Activated naive CD8-positive, alpha-beta T cell treated with anti-CD3 and anti-CD28 coated beads, Interleukin-2, amount 10 ng/mL, durations not matched to agents 7 days and 5 days (primary cell): Measurements from ENCODE around the gene DDX1. TPM values are rescaled to one million over a fixed set of nuclear protein-coding genes. Genes with fewer than 3 reads are reported as not detected.

Source experiments
- ATAC-seq: fragments of 150-1000 bp; cut with Tn5 transposase; one replicate; pipeline ENCODE4 v1.10.0; 2021; ENCODE audit warnings: low read depth, moderate library complexity
- POLR2A ChIA-PET: fragments of 350-600 bp; sonication (Branson Sonifier 250); formaldehyde crosslinking; loops from one replicate; lab custom pipeline; 2021; ENCODE audit warnings: antibody characterized with exemption; lab: Charles Lee
- DNase-seq: peaks from one replicate; pipeline ENCODE4 v3.0.0; 2021
- H3K27ac Mint-ChIP-seq: one replicate; pipeline ENCODE4 v1.8.0; 2022; ENCODE audit warnings: mild to moderate bottlenecking, mixed read lengths
- H3K27me3 Mint-ChIP-seq: one replicate; pipeline ENCODE4 v1.8.0; 2022; ENCODE audit warnings: mild to moderate bottlenecking, moderate library complexity, mixed read lengths
- H3K36me3 Mint-ChIP-seq: one replicate; pipeline ENCODE4 v1.8.0; 2021; ENCODE audit warnings: mild to moderate bottlenecking, mixed read lengths
- H3K4me1 Mint-ChIP-seq: one replicate; pipeline ENCODE4 v1.8.0; 2021; ENCODE audit warnings: mixed read lengths
- H3K4me3 Mint-ChIP-seq: one replicate; pipeline ENCODE4 v1.8.0; 2022; ENCODE audit warnings: mild to moderate bottlenecking, moderate library complexity, mixed read lengths
- H3K9me3 Mint-ChIP-seq: one replicate; pipeline ENCODE4 v1.8.0; 2021; ENCODE audit warnings: mixed read lengths
- total RNA-seq, 2 experiments: library from RNA; stranded (reverse); gene quantifications; one replicate each; pipeline ENCODE4 v1.2.3, GENCODE V29; 2021

The DDX1 gene
- total RNA-seq, 2 experiments from 2014 or later = 55.9 to 59.1 TPM

DNA sequence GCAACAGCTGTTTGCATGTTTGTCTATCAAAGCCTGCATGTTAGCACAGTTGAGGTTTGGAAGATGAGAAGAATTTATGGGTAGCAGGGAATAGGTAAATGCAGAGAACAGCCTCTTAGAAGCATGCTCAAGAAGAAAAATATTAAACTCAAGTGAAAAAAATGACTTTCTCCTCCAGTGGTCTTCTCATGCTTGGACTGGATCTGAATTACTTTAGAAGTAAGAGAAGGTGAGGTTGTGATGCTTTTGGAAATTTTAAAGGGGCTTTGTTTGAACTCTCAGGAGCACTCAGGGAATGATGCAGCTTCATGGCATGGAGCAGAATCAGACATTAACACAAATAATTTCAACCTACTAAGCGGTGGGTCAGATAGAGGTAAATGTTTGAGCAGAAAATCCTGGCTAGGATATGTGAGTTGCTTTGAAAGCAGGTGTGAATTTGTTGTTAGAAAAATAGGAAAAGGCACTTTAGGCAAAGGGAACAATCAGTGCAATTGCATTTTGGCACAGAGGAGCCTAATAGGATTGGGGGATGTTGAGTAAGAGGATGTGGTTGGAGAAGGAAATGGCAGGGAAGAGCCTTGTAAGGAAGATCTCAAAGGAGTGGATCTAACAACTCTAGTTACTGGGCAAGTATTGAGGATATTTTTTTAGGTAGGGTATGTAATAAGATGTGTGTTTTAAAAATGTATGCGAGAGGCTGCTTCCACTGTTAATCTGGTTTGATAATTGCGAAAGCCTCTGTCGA lies 76.3 kb downstream of the DDX1 start:
- H3K27me3 Mint-ChIP-seq = no peaks in the 10 kb centered on the region
- no peaks in the 10 kb centered on the region for H3K9me3 Mint-ChIP-seq
- no peaks in the 10 kb centered on the region for H3K36me3 Mint-ChIP-seq
- DNase-seq = no peak
- no peak overlapping the region for H3K4me3 Mint-ChIP-seq
- no peaks in the 10 kb centered on the region for H3K4me1 Mint-ChIP-seq
- POLR2A ChIA-PET = no interaction called here
- no peak overlapping the region for H3K27ac Mint-ChIP-seq
- no peak for ATAC-seq

DNA sequence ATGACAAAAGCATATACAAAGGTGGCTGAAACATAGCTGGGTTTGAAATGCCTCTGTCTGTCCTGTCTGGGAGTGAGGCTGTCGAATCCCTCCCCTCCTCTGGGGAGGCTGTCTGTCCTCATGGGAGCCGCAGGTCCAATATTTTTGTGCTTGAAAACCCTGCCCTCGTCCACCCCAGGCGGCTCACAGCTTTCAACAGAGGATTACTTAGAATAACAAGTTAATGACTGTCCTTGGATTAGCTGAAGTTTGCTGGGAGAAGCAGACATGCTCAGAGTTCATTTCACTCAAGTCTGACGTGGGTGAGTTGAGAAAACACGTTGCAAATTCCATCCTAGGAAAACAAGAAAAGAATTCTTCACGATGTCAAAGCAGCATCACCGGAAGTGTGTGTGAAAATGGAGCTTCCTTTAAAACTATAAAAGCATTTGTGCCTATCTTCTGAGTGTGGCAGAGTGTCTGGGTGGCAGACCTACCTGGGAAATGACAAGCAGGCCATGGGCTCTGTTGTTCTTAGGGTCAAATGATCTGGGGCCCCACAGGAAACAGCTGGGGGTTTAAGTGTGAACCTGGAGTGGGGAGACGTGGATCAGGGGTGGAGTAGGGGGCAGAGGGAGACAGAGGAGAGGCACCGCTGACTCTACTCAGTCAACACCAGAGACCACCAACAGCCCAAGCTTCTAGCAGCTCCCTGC lies 77.1 kb downstream of the DDX1 start:
- H3K27me3 Mint-ChIP-seq = no peaks in the 10 kb centered on the region
- H3K36me3 Mint-ChIP-seq = no peaks in the 10 kb centered on the region
- H3K9me3 Mint-ChIP-seq = no peaks in the 10 kb centered on the region
- no peak overlapping the region for H3K4me3 Mint-ChIP-seq
- no peak for ATAC-seq
- H3K4me1 Mint-ChIP-seq = no peaks in the 10 kb centered on the region
- no peak overlapping the region for H3K27ac Mint-ChIP-seq
- DNase-seq = no peak
- POLR2A ChIA-PET = no interaction called here

DNA sequence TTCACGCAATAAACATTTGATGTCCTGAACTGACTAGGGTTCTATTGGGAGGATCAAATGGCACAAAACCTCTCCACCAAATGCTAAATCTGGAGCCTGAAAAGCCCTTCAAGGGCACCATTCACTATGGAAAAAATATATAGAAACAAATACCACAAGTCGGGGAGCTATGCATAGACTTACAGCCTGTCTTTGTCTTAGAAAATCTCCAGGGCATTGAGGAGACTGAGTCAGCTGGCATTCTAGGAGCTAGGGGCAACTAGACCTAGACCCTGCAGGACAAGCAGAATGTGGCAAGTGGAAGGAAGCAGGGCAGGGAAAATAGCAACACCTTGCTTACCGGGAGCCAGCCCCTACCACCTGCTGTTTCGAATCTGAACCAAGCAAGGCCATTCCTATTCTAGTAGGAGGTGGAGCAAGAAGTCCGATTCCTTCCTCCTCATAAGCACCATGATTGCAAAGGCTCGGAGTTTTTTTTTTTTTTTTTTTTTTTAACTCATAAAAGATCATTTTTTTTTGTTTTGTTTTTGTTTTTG lies 77.8 kb downstream of the DDX1 start:
- POLR2A ChIA-PET = no interaction called here
- ATAC-seq (no peak), DNase-seq (no peak)
- Mint-ChIP-seq H3K9me3 (no peaks in the 10 kb centered on the region), H3K4me3 (no peak overlapping the region), H3K27me3 (peaks cover 1% of the 10 kb centered on the region), H3K27ac (no peak overlapping the region), H3K4me1 (no peaks in the 10 kb centered on the region), H3K36me3 (no peaks in the 10 kb centered on the region)

DNA sequence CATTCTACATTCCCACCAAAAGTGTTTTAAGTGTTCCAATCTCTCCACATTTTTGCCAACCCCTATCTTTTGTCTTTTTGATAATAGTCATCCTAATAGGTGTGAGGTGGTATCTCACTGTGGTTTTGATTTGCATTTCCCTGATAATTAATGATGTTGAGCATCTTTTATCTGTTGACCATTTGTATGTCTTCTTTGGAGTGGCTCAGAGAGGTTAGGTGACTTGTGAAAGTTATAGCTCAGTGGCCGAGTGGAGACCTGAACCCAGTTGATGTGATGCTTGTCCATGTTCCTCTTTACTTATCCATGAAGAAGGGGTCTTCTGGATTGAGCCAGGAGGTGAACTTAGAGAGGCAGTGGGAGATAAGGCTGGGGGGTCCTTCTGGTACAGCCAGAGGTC lies 78.8 kb downstream of the DDX1 start:
- POLR2A ChIA-PET = no interaction called here
- Mint-ChIP-seq H3K4me3 (no peak overlapping the region), H3K9me3 (no peaks in the 10 kb centered on the region), H3K36me3 (no peaks in the 10 kb centered on the region), H3K4me1 (no peaks in the 10 kb centered on the region), H3K27me3 (peaks cover 1% of the 10 kb centered on the region), H3K27ac (no peak overlapping the region)
- no peak for ATAC-seq
- no peak for DNase-seq

DNA sequence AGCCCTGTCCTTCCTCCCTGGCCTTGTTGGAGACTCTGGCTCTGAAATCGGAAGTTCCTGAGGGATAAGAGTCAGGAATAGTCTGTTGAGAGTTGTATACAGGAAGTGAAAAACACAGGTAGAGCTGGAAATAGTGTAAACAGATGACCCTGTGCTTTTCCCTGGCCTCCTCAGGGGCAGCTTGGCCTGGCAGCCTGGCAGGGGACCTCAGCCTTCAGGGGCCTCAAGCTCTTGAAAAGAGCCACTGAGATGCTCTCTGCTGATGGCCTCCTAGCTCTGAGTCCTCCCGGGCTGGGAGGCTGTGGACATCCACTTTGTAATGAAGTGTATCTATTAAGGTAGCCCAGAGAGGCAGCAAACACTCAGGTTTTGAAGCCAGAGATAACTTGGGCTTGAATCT lies 79.3 kb downstream of the DDX1 start:
- no peaks in the 10 kb centered on the region for H3K36me3 Mint-ChIP-seq
- no peaks in the 10 kb centered on the region for H3K4me1 Mint-ChIP-seq
- POLR2A ChIA-PET = no interaction called here
- H3K27me3 Mint-ChIP-seq = peaks cover 1% of the 10 kb centered on the region
- ATAC-seq = no peak
- no peak overlapping the region for H3K27ac Mint-ChIP-seq
- H3K9me3 Mint-ChIP-seq = no peaks in the 10 kb centered on the region
- no peak overlapping the region for H3K4me3 Mint-ChIP-seq
- no peak for DNase-seq

DNA sequence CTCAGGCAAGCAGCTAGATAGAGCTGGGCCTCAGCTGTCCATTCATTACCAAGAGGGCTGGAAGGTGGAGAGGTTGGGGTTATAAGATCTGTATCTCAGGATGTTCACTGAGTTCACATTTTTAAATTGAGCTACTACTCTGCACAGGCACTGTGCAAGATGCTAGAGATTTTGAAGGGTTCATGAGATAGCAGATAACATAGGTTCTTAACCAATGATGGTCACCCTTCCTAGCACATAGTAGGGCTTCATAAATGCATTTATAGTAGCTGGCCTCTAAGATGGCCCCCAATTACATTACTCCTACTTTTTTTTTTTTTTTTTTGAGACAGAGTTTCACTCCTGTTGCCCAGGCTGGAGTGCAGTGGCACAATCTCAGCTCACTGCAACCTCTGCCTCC lies 79.7 kb downstream of the DDX1 start:
- POLR2A ChIA-PET = no interaction called here
- ATAC-seq (no peak), DNase-seq (no peak)
- H3K27me3 Mint-ChIP-seq = peaks cover 1% of the 10 kb centered on the region
- H3K4me1 Mint-ChIP-seq = no peaks in the 10 kb centered on the region
- H3K27ac Mint-ChIP-seq = no peak overlapping the region
- H3K4me3 Mint-ChIP-seq = no peak overlapping the region
- H3K9me3 Mint-ChIP-seq = no peaks in the 10 kb centered on the region
- H3K36me3 Mint-ChIP-seq = no peaks in the 10 kb centered on the region

DNA sequence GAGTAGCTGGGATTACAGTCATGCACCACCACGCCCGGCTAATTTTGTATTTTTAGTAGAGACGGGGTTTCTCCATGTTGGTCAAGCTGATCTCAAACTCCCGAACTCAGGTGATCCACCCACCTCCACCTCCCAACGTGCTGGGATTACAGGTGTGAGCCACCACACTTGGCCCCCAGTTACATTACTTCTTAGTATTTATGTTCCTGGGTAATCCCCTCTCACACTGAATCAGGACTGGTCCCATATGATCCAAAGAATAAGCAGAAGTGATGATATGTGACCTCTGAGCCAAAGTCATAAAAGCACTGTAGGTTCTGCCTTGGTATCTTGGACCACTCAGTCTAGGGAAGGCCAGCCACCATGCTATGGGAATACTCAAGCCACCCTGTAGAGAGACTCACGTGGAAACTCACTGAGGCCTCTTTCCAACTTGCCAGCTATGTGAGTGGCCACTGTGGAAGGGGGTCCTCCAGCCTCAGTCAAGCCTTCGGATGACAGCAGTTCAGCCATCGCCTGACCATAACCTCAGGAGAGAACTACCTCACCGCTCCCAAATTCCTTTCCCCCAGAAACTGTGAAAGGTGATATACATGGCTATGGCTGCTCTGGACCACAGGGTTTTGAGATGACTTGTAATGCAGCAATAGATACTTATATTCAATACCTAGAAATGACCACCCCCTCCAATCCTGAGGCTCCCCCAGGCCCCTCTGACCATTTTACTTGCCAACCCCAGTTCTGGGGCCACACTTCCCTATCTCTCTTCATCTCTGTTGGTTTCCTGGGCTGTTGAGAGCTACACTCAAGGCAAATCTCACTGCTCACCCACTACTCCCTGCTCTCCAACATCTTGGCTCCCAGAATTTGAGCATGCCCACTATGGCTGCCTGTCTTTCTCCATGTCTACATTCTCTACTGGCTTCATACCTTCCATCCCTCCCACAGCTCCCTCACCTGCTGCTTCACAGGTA lies 80.5 kb downstream of the DDX1 start:
- H3K27ac Mint-ChIP-seq = no peak overlapping the region
- no peaks in the 10 kb centered on the region for H3K36me3 Mint-ChIP-seq
- H3K4me1 Mint-ChIP-seq = no peaks in the 10 kb centered on the region
- H3K4me3 Mint-ChIP-seq = no peak overlapping the region
- H3K27me3 Mint-ChIP-seq = peaks cover 1% of the 10 kb centered on the region
- DNase-seq (no peak), ATAC-seq (no peak)
- no peaks in the 10 kb centered on the region for H3K9me3 Mint-ChIP-seq
- POLR2A ChIA-PET = no interaction called here

DNA sequence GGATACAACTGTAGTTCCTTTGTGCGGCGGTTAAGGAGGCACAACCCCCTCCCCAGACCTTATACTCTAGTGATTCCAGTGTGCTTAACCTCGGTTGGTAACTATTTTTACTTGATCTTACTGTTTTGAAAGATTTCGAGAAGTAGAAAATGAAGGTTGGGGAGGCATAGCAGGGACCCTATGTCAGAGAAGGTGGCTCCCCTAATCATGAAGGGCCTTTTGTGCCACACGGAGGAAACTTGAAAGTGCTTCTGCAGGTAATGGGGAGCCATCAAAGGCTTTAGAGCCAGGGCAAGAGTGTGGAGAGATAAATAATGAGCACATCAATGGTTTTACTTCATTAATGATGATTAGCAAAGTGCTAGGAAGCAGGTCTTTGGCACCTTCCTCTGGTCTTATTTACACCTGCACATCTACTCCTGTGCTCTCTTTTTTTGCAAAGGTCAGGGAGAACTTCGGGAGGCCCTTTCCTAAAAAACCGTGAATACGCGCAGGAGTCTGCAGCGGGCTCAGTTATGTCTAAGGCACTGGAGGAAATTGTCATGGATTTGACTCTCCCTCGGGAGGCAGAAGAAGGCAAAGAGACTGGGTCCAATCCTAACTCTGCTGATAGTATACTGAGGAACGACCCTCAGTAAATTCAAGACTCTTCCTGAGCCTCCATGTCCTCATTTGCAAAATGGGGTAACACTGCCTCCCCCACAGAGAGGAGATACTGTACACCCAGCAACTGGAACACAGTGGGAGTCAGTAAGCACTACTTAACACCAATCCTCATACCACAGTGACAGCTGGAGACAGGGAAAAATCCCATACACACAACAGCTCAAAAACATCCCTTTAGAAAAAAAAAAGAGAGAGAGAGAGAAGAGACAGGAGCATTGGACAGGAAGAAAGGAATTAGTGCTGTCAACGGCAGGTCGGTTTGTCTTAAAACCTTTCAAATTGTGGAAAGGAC lies 81.6 kb downstream of the DDX1 start:
- Mint-ChIP-seq H3K36me3 (no peaks in the 10 kb centered on the region), H3K9me3 (no peaks in the 10 kb centered on the region), H3K4me1 (no peaks in the 10 kb centered on the region), H3K4me3 (no peak overlapping the region), H3K27ac (no peak overlapping the region), H3K27me3 (peaks cover 1% of the 10 kb centered on the region)
- no peak for DNase-seq
- ATAC-seq = no peak
- POLR2A ChIA-PET = no interaction called here

DNA sequence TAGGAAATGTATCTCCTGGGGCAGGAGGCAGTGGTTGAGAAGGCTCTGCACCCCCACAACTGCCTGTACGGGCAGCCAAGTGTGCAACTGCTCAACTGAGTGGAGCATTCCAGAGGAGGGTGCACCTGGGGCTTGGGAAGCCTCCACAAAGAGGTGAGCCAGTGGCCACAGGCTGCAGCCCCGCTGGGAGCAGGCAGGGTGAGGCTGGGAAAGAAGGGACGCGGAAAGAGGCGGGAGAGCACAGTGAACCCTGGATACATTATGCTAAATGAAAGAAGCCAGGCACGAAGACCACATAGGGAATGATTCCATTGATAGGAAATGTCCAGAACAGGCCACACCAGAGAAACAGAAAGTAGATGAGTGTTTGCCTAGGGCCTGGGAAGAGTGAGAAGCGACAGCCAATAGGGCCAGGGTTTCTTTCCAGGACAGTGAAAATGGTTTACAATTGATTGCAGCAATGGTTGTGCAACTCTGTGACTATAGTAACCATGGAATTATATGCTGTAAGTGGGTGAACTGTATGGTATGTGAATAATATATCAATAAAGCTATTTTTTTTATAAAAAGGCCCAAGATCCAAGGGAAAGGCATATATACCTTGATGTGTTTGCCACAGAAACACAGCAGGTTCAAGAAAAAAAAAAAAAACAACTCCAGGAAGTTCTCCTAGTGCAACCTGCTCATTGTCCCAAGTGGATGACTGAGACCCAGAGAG lies 82.4 kb downstream of the DDX1 start:
- no peak for ATAC-seq
- POLR2A ChIA-PET = no interaction called here
- DNase-seq = no peak
- Mint-ChIP-seq H3K9me3 (no peaks in the 10 kb centered on the region), H3K27ac (no peak overlapping the region), H3K4me1 (no peaks in the 10 kb centered on the region), H3K4me3 (no peak overlapping the region), H3K36me3 (no peaks in the 10 kb centered on the region), H3K27me3 (peaks cover 1% of the 10 kb centered on the region)

DNA sequence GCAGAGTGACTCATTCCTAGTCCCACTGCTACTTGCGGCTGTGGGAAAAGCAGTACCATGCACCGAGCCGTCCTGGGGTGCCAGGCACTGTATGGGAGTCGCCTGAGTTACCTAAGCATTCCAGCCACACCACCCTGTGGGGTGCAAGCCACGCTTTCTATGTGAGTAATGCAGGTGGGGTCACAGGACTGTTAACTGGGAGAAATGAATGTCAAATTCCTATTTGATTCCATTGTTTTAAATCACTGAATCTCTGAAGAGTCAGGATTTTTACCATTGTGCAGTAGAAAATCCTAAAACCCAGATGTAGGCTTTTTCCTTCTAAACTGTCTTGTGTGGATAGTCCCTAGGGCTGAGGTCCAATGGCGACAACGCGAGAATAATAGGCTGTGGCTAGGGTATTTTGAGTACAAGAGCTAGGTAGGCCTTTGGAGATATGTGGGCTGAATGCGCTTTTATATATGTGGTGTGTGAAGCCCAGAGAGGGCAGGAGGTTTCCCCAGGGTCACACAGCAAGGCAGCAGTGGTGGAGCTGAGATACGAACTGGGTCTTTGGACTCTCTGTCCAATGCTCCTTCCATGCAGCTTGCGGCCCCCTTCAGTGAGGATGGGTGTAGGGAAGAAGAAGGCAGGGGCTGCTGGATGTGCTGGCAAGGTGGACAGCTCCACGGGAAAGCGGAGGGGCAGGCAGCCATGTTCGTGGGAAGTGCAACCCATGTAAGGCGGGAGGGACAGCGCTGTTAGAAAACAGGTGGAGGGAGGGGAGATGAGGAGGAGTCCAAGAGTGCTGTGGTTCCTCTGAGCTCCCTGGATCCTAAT lies 83.2 kb downstream of the DDX1 start:
- H3K36me3 Mint-ChIP-seq = no peaks in the 10 kb centered on the region
- no peak for ATAC-seq
- H3K4me1 Mint-ChIP-seq = no peaks in the 10 kb centered on the region
- H3K27ac Mint-ChIP-seq = no peak overlapping the region
- H3K27me3 Mint-ChIP-seq = peaks cover 1% of the 10 kb centered on the region
- POLR2A ChIA-PET = no interaction called here
- H3K4me3 Mint-ChIP-seq = no peak overlapping the region
- no peak for DNase-seq
- H3K9me3 Mint-ChIP-seq = peaks cover 3% of the 10 kb centered on the region

DNA sequence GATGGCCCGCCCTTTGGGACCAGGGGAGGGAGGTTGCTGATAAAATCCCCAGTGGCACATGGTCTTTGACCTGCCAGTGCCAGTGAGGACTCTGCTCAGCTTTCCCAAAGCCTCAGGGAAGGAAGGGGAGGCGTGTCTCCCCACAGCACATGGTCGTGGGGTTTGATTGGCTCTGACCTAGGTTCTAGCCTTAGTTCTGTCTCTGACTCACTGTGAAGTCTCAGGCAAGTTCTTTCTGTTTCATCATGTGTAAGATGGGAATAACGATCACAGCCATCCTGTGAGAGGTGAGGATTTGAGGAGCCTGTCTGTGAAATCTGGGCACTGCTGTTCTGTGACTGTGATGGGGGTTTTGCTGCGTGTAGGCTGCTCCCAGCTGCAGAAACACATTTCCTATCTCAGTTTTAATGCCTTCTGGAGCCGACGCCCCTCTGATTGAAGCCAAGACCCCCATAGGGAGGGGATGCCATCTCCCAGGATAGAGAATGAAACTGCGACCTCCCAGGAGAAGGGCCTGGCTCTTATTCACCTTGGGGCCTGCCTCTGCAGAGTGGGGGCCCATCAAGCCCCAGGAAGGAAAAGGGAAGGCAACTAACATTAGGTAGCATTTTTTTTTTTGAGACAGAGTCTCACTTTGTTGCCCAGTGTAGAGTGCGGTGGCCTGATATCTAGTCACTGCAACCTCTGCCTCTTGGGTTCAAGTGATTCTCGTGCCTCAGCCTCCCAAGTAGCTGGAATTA lies 84.0 kb downstream of the DDX1 start:
- POLR2A ChIA-PET = no interaction called here
- H3K27ac Mint-ChIP-seq = no peak overlapping the region
- ATAC-seq (no peak), DNase-seq (no peak)
- H3K36me3 Mint-ChIP-seq = no peaks in the 10 kb centered on the region
- peaks cover 3% of the 10 kb centered on the region for H3K9me3 Mint-ChIP-seq
- H3K4me3 Mint-ChIP-seq = no peak overlapping the region
- H3K4me1 Mint-ChIP-seq = no peaks in the 10 kb centered on the region
- H3K27me3 Mint-ChIP-seq = peaks cover 1% of the 10 kb centered on the region
